Vagina (tissue), 2 donors: Measurements from ENCODE around the gene BICC1. TPM values are rescaled to one million over a fixed set of nuclear protein-coding genes. Genes with fewer than 3 reads are reported as not detected.

Source experiments
- DNase-seq, 2 donors: peaks; one replicate each; pipeline ENCODE4 v3.0.0-alpha.2; 2017; ENCODE audit errors: extremely low spot score in 2 of 2
- H3K27ac ChIP-seq: fragments of 200-600 bp; sonication (generic); one replicate; pipeline ENCODE4 v1.5.1; 2019
- H3K27me3 ChIP-seq: fragments of 200-600 bp; sonication (generic); one replicate; pipeline ENCODE4 v1.5.1; 2019
- H3K36me3 ChIP-seq, 2 donors: fragments of 200-600 bp; sonication (generic); one replicate each; pipeline ENCODE4 v1.5.1; 2017 to 2019
- H3K4me1 ChIP-seq: fragments of 200-600 bp; sonication (generic); one replicate; pipeline ENCODE4 v1.5.1; 2019
- H3K4me3 ChIP-seq, 2 donors: fragments of 200-600 bp; sonication (generic); 1 replicate in 1 of 2; 2 replicates in 1 of 2; pipeline ENCODE4 v1.5.1; 2016 to 2019
- H3K9me3 ChIP-seq: fragments of 200-600 bp; sonication (generic); one replicate; pipeline ENCODE4 v1.5.1; 2019
- POLR2A ChIP-seq, 2 donors: fragments of 450-650 bp; IDR thresholded peaks; one replicate each; pipeline ENCODE4 v1.6.1; 2017; ENCODE audit warnings: antibody characterized with exemption in 2 of 2, mild to moderate bottlenecking in 2 of 2, moderate library complexity in 2 of 2
- POLR2AphosphoS5 ChIP-seq, 2 donors: sonication (generic); formaldehyde crosslinking; IDR thresholded peaks; one replicate each; pipeline ENCODE4 v1.9.0; 2017; ENCODE audit warnings: antibody characterized with exemption in 2 of 2, mild to moderate bottlenecking in 2 of 2, low read depth in 1 of 2; ENCODE audit not compliant: insufficient read depth in 1 of 2
- intact Hi-C: fragments of 100-400 bp; cut with DNase I; formaldehyde crosslinking; loops from one replicate; pipeline ENCODE4 v1.15.1; 2023
- total RNA-seq: library from RNA; depleted of rRNA; stranded (reverse); fragments of >200 nt; gene quantifications from one replicate; pipeline ENCODE4 v1.2.3, GENCODE V29; 2016
- TF ChIP-seq, protein P1 (sequence below), 3 experiments: fragments of 450-650 bp in 2 of 3; fragments of 200-600 bp in 1 of 3; sonication (generic) in 1 of 3; IDR thresholded peaks; one replicate each; pipeline ENCODE4 v1.5.1; 2017 to 2019; ENCODE audit warnings: antibody characterized with exemption in 3 of 3, mild to moderate bottlenecking in 2 of 3, moderate library complexity in 2 of 3

The BICC1 gene
- total RNA-seq, 1 donor from 2014 or later, result 15.2 TPM

DNA sequence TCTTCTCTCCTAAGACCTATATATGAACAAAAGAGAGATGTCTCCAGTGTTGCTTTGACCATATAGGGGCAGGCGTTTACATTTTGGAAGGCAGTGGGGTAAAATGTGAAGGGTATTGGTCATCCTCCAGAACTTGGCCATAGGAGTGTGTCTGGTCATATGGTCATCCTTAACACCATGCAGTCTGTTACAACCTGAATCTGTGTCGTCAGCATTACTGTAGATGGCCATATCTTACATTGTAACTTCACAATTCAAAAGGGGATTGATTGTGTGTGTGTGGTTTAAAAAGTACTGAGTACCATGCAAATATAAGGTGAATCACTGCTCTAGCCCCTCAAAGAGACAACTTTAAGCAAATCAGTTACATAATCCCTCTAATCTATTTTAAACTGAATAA, 311.7 kb downstream of the BICC1 start:
- no peak overlapping the region for H3K4me3 ChIP-seq
- no peaks in the 10 kb centered on the region for H3K27me3 ChIP-seq
- H3K9me3 ChIP-seq, result no peaks in the 10 kb centered on the region
- no peak for TF ChIP-seq POLR2A (IDR thresholded peaks at IDR 0.05)
- TF ChIP-seq, protein P1, sequence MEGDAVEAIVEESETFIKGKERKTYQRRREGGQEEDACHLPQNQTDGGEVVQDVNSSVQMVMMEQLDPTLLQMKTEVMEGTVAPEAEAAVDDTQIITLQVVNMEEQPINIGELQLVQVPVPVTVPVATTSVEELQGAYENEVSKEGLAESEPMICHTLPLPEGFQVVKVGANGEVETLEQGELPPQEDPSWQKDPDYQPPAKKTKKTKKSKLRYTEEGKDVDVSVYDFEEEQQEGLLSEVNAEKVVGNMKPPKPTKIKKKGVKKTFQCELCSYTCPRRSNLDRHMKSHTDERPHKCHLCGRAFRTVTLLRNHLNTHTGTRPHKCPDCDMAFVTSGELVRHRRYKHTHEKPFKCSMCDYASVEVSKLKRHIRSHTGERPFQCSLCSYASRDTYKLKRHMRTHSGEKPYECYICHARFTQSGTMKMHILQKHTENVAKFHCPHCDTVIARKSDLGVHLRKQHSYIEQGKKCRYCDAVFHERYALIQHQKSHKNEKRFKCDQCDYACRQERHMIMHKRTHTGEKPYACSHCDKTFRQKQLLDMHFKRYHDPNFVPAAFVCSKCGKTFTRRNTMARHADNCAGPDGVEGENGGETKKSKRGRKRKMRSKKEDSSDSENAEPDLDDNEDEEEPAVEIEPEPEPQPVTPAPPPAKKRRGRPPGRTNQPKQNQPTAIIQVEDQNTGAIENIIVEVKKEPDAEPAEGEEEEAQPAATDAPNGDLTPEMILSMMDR (IDR thresholded peaks at IDR 0.05), result no peak
- TF ChIP-seq POLR2AphosphoS5 (IDR thresholded peaks at IDR 0.05; ENCODE audit: insufficient read depth in 1 of 2, low read depth in 1 of 2), result no peak
- H3K27ac ChIP-seq, result no peak overlapping the region
- H3K36me3 ChIP-seq, result no peaks in the 10 kb centered on the region
- no peak for DNase-seq
- intact Hi-C loops, result no loop called here
- peaks cover 16% of the 10 kb centered on the region for H3K4me1 ChIP-seq

DNA sequence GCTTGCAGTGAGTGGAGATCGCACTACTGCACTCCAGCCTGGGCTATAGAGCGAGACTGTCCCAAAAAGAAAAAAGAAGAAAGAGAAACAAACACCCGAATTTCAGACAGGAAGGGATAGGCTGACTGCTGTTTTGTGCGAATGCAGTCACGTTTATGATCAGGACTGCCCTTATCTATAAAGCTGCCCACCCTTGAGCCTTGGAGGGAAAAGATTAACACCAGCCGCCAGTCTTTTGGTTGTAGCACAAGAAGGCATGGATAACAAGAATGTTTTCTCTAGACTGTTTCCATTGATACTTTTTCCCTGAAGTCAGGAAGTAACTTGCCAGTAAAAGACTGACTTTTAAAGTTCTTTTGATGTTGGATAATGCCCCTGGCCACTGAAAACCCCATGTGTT, 314.0 kb downstream of the BICC1 start:
- Histone ChIP-seq H3K4me1 (peaks cover under 1% of the 10 kb centered on the region), H3K4me3 (no peak overlapping the region), H3K9me3 (no peaks in the 10 kb centered on the region), H3K27me3 (no peaks in the 10 kb centered on the region), H3K27ac (no peak overlapping the region), H3K36me3 (no peaks in the 10 kb centered on the region)
- TF ChIP-seq POLR2A (IDR thresholded peaks at IDR 0.05) (no peak), POLR2AphosphoS5 (IDR thresholded peaks at IDR 0.05; ENCODE audit: insufficient read depth in 1 of 2, low read depth in 1 of 2) (no peak)
- TF ChIP-seq, protein P1 (IDR thresholded peaks at IDR 0.05), result no peak
- intact Hi-C loops, result no loop called here
- DNase-seq, result no peak

DNA sequence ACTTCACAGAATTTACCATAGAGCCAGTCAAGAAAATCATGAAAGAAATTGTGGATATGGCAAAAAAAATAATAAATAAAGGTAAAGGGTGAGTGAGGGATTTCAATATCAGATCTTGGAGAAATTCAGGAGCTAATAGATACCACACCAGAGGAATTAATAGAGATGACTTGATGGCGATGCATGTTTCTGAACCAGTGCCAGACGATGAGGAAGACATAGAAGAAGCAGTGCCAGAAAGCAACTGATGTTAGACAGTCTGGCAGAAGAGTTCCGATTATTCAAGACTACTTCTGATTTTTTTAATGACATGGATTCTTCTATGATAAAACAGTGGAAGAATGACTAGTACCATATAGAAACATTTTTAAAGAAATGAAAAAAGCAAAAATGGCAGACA, 314.7 kb downstream of the BICC1 start:
- TF ChIP-seq, protein P1 (IDR thresholded peaks at IDR 0.05), result no peak
- TF ChIP-seq POLR2A (IDR thresholded peaks at IDR 0.05) (no peak), POLR2AphosphoS5 (IDR thresholded peaks at IDR 0.05; ENCODE audit: insufficient read depth in 1 of 2, low read depth in 1 of 2) (no peak)
- Histone ChIP-seq H3K27ac (no peak overlapping the region), H3K36me3 (no peaks in the 10 kb centered on the region), H3K27me3 (no peaks in the 10 kb centered on the region), H3K9me3 (no peaks in the 10 kb centered on the region), H3K4me1 (no peaks in the 10 kb centered on the region), H3K4me3 (no peak overlapping the region)
- intact Hi-C loops, result no loop called here
- DNase-seq, result no peak

DNA sequence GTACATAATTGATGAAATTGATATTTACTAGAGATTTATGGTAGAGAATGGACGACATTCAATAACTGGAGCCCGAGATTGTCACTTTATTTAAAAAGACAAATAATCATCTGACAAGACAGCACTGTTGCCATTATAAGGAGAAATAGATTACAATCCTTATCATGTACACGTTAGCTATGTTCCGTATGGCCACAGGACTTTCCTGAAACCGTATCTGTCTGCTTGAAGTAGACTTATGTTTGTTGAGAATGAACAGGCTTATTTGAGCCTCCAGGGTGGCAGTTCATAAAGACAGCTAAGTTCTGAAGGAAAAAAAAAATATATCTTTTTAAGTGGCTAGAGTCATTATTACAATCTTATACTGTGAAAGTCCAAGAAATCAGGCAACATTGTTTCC, 317.2 kb downstream of the BICC1 start:
- TF ChIP-seq POLR2AphosphoS5 (IDR thresholded peaks at IDR 0.05; ENCODE audit: insufficient read depth in 1 of 2, low read depth in 1 of 2), result no peak
- TF ChIP-seq, protein P1 (IDR thresholded peaks at IDR 0.05), result no peak
- no peak for TF ChIP-seq POLR2A (IDR thresholded peaks at IDR 0.05)
- Histone ChIP-seq H3K36me3 (no peaks in the 10 kb centered on the region), H3K4me3 (no peak overlapping the region), H3K27ac (no peak overlapping the region), H3K4me1 (no peaks in the 10 kb centered on the region), H3K27me3 (no peaks in the 10 kb centered on the region), H3K9me3 (no peaks in the 10 kb centered on the region)
- intact Hi-C loops, result no loop called here
- no peak for DNase-seq

DNA sequence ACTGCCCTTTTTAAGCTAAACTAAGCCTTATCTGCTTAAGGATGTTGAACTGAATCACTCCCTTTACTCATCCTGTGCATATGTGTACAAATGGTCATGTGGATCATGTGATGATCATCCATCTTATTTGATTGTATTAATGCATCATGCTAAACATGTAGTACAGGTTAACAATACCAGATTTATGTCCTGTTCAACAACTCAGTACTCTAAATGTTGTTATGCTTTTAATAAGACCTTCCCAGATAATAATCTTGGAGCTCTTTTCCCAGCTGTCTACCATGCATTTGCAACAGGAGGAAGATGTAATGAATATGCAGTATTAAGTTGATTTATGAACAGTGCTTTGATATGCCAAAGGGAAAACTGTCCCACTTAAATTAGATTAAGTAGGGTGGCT, 318.0 kb downstream of the BICC1 start:
- no peak overlapping the region for H3K27ac ChIP-seq
- no peaks in the 10 kb centered on the region for H3K9me3 ChIP-seq
- no peaks in the 10 kb centered on the region for H3K27me3 ChIP-seq
- DNase-seq, result no peak
- H3K36me3 ChIP-seq, result no peaks in the 10 kb centered on the region
- TF ChIP-seq POLR2A (IDR thresholded peaks at IDR 0.05) (no peak), POLR2AphosphoS5 (IDR thresholded peaks at IDR 0.05; ENCODE audit: insufficient read depth in 1 of 2, low read depth in 1 of 2) (no peak)
- TF ChIP-seq, protein P1 (IDR thresholded peaks at IDR 0.05), result no peak
- no peak overlapping the region for H3K4me3 ChIP-seq
- no peaks in the 10 kb centered on the region for H3K4me1 ChIP-seq
- intact Hi-C loops, result no loop called here
